HepG2 (cell line): ENCODE data around the gene SGPL1.

ENCODE experiments used
- ATF2 ChIP-seq: sonication (generic); formaldehyde crosslinking; IDR thresholded peaks from 2 replicates; pipeline ENCODE4 v1.4.0; 2020; ENCODE audit warnings: missing genetic modification reagents
- ATF7 ChIP-seq, 2 experiments: fragments of 450-650 bp in 1 of 2; sonication (generic) in 1 of 2; formaldehyde crosslinking in 1 of 2; IDR thresholded peaks; 2 replicates each; pipeline versions ENCODE4 v1.4.0 to v1.6.1; 2016 to 2020; ENCODE audit warnings: antibody characterized with exemption in 1 of 2, mild to moderate bottlenecking in 1 of 2, missing genetic modification reagents in 1 of 2
- ETS1 ChIP-seq: sonication (generic); formaldehyde crosslinking; IDR thresholded peaks from 2 replicates; pipeline ENCODE4 v1.4.0; 2020; ENCODE audit warnings: missing genetic modification reagents
- HIVEP1 ChIP-seq: sonication (generic); formaldehyde crosslinking; IDR thresholded peaks from 2 replicates; pipeline ENCODE4 v1.4.0; 2020; ENCODE audit warnings: mild to moderate bottlenecking, missing genetic modification reagents
- KAT7 ChIP-seq: IDR thresholded peaks from 2 replicates; pipeline ENCODE4 v1.6.1; 2018; ENCODE audit warnings: borderline replicate concordance, missing compliant biosample characterization
- KDM1A ChIP-seq: IDR thresholded peaks from 2 replicates; pipeline ENCODE4 v1.6.1; 2016; ENCODE audit warnings: missing compliant biosample characterization
- MED8 ChIP-seq: sonication (generic); formaldehyde crosslinking; IDR thresholded peaks from 2 replicates; pipeline ENCODE4 v1.8.1; 2023; ENCODE audit warnings: mild to moderate bottlenecking, missing genetic modification reagents; ENCODE audit not compliant: insufficient replicate concordance
- POLR2AphosphoS5 ChIP-seq: IDR thresholded peaks from 2 replicates; pipeline ENCODE4 v1.6.1; 2012; ENCODE audit warnings: low read depth, low read length
- ZNF18 ChIP-seq: sonication (generic); formaldehyde crosslinking; IDR thresholded peaks from 2 replicates; pipeline ENCODE4 v1.8.0; 2022; ENCODE audit warnings: mild to moderate bottlenecking, missing genetic modification reagents; ENCODE audit not compliant: insufficient replicate concordance
- ZNF24 ChIP-seq: fragments of 450-650 bp; IDR thresholded peaks from 2 replicates; pipeline ENCODE4 v1.6.1; 2017; ENCODE audit warnings: antibody characterized with exemption, mild to moderate bottlenecking
- ZNF501 ChIP-seq: sonication (generic); formaldehyde crosslinking; IDR thresholded peaks from 2 replicates; pipeline ENCODE4 v1.5.1; 2020; ENCODE audit warnings: mild to moderate bottlenecking, moderate library complexity, missing genetic modification reagents
- ZSCAN5A ChIP-seq: sonication (generic); formaldehyde crosslinking; IDR thresholded peaks from 2 replicates; pipeline ENCODE4 v1.8.0; 2022; ENCODE audit warnings: mild to moderate bottlenecking, missing genetic modification reagents, borderline replicate concordance
- TF ChIP-seq, protein P1 (sequence below): IDR thresholded peaks from 2 replicates; pipeline ENCODE4 v1.6.1; 2012; ENCODE audit warnings: inconsistent platforms

GRCh38 chr10:70782746-70783680 is 32.7 kb upstream of the SGPL1 start:
- TF ChIP-seq, protein P1, sequence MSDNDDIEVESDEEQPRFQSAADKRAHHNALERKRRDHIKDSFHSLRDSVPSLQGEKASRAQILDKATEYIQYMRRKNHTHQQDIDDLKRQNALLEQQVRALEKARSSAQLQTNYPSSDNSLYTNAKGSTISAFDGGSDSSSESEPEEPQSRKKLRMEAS: no peak
- no peak for TF ChIP-seq ZNF18
- no peak for TF ChIP-seq ZNF501 (CRISPR knock-in tag)
- no peak for TF ChIP-seq MED8 (CRISPR knock-in tag)
- TF ChIP-seq KDM1A: no peak
- TF ChIP-seq POLR2AphosphoS5: no peak
- no peak for TF ChIP-seq KAT7 (CRISPR knock-in tag)
- no peak for TF ChIP-seq ETS1
- TF ChIP-seq HIVEP1 (CRISPR knock-in tag): no peak
- TF ChIP-seq ZSCAN5A: no peak
- no peak for TF ChIP-seq ATF2 (CRISPR knock-in tag)
- TF ChIP-seq ATF7 (IDR thresholded peaks at IDR 0.05): no peak
- no peak for TF ChIP-seq ATF7 (CRISPR knock-in tag; IDR thresholded peaks at IDR 0.05)
- no peak for TF ChIP-seq ZNF24
